NCI-H2107 (cell line): ENCODE data around the gene TAX1BP1.

Experiments
- DNase-seq: peaks from one replicate; lab custom pipeline; 2025; lab: John Stamatoyannopoulos, UW

The TAX1BP1 gene

DNA sequence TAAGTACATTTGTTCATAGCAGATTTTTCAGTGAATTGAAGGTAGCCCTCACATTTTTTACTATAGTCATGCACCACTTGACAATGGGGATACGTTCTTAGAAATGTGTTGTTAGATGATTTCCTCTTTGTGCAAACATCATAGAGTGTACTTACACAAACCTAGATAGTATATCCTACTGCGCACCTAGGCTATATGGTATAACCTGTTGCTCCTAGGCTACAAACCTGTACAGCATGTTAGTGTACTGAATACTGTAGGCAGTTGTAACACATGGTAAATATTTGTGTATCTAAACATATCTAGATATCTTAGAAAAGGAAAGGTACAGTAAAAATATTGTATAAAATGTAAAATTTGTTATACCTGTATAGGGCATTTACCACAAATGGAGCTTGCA lies 41.2 kb downstream of the TAX1BP1 start:
- no peak for DNase-seq

DNA sequence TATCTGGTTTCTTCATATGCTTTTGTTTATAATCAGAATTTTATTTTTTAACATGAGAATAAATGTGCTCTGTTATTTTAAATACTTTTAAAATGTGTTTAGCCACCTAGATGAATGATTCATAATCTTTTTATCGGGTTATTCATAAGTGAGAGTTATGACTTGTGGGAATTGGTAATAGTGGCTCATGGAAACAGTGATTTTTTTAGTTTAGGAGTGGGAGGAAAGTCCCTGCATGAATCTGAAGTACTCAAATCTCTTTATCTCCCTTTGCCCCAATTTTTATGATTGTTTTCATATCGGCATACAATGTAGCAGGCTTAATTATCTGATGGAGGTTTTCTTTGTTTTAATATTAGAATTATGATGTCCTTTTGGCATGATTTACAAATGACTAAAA lies 42.9 kb downstream of the TAX1BP1 start:
- DNase-seq: no peak

DNA sequence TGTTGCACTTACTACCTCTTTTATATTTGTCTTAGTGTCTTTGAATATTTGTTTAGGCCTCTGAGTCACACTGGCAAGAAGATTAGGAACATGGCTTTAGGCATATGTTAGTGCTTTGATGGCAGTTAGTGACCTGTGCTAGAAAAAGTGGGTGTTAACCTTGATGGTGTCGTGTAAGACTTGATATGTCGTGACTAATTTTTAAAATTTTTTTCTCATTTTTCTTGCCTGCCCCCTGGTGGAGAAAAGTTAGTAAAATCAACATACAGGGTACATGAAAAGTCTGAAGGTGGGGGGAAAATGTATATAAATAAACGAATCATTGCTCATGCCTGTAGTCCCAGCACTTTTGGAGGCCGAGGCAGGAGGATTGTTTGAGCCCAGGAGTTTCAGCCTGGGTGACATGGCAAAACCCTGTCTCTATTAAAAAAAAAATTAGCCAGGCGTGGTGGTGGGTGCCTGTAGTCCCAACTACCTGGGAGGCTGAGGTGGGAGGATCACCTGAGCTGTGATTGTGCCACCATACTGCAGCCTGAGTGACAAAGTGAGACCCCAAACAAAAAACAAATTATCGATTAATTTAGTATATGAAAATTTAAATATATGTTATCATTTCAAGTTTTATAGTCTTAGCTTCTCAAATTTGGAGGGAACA lies 44.6 kb downstream of the TAX1BP1 start:
- no peak for DNase-seq

GRCh38 chr7:27788437-27788836 lies 48.5 kb downstream of the TAX1BP1 start:
- DNase-seq: no peak

DNA sequence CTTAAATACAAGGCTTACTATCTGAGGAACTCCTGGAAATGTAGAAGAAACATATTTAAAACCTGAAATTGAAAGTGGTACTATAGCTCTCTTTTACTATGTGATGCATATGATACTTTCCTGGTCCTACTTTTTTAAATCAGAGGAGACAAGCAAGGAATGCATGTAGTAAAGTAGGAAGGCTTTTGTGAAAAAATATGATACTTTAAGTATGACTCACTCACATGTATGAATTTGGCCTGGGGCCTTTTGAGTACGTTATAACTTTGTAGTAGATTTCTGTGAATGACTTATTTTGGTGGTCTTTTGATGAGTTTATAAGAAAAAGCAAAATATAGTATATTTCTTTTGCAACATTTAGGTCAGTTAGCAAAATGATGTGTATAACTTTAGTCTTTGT lies 53.8 kb downstream of the TAX1BP1 start:
- no peak for DNase-seq

DNA sequence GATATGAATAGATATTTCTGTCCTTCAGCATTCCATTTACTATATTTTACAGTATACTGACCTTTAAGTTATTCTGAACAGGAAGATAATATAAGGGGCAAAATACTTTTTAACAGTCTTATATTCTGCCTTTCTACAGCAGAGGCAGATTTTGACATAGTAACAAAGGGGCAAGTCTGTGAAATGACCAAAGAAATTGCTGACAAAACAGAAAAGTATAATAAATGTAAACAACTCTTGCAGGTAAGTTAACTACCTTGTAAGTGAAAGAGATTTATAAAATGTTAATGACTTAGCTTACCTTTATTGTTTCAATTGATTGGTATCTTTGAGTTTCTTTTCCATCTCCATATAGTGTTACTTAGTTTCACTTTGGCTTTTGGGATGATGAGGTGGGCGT lies 56.0 kb downstream of the TAX1BP1 start:
- no peak for DNase-seq

GRCh38 chr7:27799212-27799611 lies 59.2 kb downstream of the TAX1BP1 start:
- DNase-seq: no peak

GRCh38 chr7:27802999-27803398 lies 63.0 kb downstream of the TAX1BP1 start:
- no peak for DNase-seq

DNA sequence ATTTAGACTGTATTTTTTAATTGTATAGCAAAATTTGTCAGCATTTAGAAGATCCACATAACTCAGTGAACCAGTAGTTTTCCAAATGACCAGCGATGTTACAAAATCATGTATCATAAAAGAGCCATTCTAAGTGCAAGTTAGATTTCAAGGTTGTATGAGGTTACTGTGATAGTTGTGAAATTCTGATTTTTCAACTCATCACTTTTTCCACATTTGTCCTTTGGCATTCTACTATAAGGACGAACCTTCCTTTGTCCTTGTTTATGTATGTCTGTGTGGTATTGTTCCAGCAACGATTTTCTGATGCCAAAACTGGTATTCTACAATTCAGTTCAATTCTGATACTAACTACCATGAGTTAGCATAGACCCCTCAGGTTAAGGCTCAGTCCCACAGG lies 64.2 kb downstream of the TAX1BP1 start:
- DNase-seq: no peak

GRCh38 chr7:27808626-27809025 lies 68.7 kb downstream of the TAX1BP1 start:
- DNase-seq: no peak

DNA sequence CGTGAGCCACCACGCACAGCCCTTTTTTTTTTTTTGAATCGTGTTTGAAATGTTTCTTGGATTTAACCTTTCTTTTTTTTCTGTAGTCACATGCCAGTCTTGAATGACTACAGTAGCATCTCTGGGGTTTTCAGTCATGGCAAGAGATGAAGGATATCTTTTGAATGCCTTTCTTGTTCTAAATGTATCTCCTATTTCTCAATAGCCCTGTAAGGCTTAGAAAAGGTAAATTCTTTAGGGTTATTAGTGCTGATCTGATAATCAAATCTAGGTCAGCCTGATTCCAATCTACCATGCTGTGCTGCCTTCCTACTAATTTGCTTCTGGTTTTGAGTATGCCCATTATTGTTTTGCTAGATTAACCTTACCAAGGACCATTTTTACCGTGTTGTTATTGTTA lies 70.2 kb downstream of the TAX1BP1 start:
- DNase-seq: no peak

DNA sequence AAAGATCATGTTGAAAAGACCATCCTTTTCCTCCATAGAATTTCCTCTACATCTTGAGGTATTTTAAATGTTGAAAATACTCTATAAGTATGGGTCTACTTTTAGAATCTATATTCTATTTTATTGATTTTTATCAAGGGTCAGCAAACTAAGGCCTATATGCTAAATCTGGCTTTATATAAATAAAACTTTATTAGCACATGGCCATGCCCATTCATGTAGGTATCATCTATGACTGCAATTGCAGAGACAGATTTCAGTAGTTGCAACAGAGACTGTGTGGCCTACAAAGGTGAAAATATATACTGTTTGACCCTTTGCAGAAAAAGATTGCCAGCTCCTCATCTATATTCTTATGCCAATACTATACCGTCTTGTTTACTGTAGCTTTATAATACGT lies 72.7 kb downstream of the TAX1BP1 start:
- DNase-seq: no peak

- DNase-seq: no peak
Observed at GRCh38 chr7:27822245-27822644, 82.3 kb downstream of the TAX1BP1 start.

DNA sequence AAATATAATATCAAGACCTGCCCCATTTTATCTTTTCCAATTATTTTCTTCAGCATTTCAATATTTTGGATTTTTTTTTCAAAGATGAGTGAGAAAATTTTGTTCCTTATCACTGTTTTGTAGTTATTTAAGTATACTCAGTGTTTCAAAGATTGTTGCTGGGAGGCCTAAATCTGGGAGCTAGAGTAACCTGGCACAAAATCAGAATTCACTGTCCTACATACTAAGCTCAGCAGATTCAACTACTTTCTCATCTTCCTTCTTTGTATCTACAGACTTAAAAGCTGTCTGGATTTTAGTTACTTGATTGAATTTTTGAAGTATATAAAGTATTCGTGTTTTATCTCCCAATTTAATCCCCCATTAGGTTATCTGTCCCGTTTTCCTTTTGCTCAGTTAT lies 85.9 kb downstream of the TAX1BP1 start:
- DNase-seq: no peak

DNA sequence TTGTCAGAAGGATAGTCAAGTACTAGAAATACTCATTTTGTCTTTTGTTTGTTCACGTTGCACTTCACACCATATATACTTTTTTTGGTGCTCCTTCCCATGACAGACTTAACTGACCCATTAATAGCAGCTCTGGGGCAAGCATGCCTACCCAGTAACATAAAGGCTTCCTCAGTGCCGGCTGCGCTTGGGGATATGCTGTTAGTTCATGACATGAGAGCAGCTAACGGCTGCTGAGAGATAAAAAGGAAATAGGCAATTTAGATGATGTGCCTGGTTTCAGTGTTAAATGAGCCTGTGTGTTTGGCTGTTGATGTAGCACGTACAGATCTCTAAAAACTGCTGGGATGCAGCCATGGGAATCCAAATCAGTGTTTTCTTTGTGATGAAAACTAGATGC lies 86.4 kb downstream of the TAX1BP1 start:
- DNase-seq: no peak

DNA sequence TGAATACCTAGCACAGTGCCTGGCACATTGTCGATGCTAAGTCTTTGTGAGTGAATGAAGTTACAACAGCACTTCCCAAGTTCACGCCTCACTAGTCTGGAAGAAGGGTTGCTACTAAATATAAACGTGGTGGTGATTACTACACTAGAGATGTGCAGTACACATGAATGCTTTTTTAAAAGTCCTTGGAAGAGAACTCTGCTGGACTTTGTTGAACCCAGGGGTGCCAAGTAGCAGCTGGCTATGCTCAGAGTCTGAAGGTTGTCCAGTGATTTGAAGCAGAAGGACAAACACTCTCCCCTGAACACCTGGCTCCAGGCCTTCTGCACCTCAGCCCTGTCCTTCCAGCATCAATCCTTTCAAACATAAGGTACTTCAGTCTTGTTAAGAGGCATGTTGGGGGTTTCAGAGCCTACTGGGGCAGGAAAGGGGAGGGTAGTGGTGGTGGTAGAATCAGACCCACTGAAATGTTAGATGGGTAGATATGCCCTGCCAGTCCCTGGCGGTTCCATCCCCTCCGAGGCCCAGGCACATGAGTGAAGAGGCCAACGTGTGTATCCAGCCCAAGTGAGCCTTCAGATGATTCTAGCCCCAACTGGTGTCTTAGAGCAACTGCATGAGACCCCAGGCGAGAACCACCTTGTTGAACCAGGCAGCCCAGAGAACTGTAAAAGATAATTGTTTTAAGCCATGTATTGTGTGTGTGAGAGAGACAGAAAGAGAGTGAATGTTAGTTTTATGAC lies 94.4 kb downstream of the TAX1BP1 start:
- DNase-seq: no peak

DNA sequence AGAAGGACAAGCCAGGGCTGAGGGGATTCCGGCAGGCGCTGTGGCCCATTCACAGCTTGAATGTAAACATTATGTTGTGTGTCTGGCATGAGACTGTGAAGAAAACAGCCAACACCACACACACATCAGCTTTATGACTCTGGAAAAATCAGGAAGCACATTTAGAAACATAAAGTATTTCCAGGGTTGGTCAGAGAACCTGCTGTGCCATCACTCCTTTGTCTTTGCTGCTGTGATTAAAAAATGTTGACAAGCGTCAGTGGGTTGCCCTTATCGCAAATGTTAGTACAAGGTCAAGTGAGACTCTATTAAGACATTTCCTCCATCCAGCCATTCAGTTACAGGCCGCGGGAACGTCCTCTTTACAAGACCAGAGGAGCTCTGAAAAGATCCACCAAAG lies 95.4 kb downstream of the TAX1BP1 start:
- DNase-seq: no peak

DNA sequence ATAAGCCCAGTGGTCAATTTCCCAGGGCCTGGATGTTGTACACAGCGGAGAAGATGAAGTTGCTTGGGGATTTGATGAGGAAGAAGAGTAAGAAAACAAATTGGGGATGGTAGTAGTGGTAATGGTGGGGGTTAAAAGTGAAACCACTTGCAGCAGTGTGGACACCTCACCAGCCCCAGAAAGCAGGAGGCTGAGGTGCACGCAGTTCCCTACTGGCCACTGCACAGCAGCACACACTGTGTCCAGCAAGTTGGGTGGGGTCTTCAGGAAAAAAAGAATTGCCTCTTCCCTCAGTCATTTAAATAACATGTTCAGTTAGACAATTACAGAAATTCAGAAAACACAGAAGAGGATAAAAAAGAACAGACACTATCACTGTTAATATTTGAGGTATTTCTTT lies 96.6 kb downstream of the TAX1BP1 start:
- no peak for DNase-seq

DNA sequence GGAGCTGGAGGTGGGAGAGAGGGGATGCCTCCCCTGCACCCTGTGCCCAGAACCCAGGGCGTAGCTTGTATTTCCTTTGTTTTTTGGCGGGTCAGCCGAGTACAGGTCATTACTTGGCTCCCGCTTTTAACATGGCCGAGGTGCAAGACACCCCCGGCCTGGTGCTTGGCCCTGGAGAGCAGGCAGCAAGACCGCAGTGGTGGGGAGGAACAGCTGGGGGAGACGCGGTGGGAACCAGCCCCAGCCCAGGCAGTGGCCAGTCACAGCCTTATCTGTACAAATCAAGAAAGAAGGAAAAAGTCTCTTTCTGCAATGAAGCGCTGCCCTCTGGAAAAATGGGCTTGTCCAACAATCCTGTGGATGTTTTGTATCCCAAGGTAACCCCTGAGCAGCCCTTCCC lies 99.1 kb downstream of the TAX1BP1 start:
- no peak for DNase-seq

GRCh38 chr7:27840313-27840712 lies 100.4 kb downstream of the TAX1BP1 start:
- no peak for DNase-seq

DNA sequence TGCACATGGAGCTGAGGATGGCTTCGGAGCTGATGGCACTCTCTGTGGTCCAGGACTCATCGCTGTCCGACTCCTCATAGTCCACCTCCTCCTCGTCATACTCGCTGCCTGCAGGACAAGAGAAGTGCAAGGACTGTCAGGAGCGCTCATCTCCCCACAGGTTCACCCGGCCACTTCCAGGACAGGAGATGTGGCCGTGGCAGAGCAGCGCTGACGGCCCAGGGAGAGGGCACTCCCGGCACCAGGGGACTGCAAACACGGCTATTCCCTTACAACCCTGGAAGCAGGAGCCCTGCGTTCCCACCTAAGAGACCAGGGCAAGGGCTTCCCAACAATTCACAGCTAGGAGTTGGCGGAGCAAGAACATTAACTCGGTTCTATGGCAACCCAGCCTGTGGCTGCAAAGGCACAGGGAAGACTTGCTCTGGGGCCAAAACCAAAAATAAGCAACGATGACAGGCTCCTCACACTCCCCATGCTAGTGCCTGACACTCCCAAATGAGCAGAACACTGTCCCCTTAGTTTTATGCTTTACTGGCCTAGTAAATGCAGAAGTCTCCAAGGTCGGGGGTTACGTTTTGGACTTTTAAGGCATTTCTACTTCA lies 100.9 kb downstream of the TAX1BP1 start:
- DNase-seq: no peak

GRCh38 chr7:27842094-27842692 lies 102.2 kb downstream of the TAX1BP1 start:
- no peak for DNase-seq

DNA sequence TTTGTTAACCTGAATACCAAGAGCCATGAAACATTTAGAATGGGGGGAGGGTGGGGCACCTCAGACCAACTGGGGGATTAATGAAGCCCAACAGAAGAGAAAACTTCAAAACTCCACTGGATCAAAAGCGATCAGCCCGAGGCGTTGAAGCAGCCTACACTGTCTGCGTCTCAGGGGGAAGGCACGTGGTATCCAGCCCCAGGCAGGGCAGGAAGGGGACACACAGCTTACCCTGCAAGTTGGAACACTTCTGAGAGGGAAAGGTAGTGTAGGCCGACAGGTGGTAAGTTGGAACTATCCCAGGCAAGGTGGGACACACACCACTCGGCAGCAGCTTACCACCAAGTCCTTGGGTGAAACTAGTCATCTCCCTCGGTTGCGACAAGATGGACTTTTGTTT lies 102.9 kb downstream of the TAX1BP1 start:
- DNase-seq: no peak
